DND-41 (cell line): ENCODE results near the gene ARHGEF25.

ENCODE experiments used
- ATAC-seq: fragments of 200-7000 bp; cut with Tn5 transposase; 3 replicates; pipeline ENCODE4 v1.9.1; 2021; ENCODE audit warnings: low read depth; ENCODE audit not compliant: insufficient read depth
- DNase-seq: peaks from one replicate; pipeline ENCODE4 v3.0.0-alpha.2; 2020
- H2AFZ ChIP-seq: 2 replicates; pipeline ENCODE4 v1.6.0; 2012; ENCODE audit warnings: low read depth, low read length
- H3K27ac ChIP-seq: 2 replicates; pipeline ENCODE4 v1.5.1; 2012; ENCODE audit warnings: low read length, inconsistent platforms
- H3K27me3 ChIP-seq: fragments of 200-600 bp; sonication (generic); 2 replicates; pipeline ENCODE4 v1.6.0; 2012; ENCODE audit warnings: low read length, mild to moderate bottlenecking, inconsistent platforms; ENCODE audit not compliant: insufficient read depth, poor library complexity
- H3K36me3 ChIP-seq: 2 replicates; pipeline ENCODE4 v1.5.1; 2012; ENCODE audit warnings: low read length, inconsistent platforms; ENCODE audit not compliant: insufficient read depth
- H3K4me1 ChIP-seq: 2 replicates; pipeline ENCODE4 v1.5.1; 2012; ENCODE audit warnings: mild to moderate bottlenecking, low read length; ENCODE audit not compliant: insufficient read depth
- H3K4me2 ChIP-seq: 2 replicates; pipeline ENCODE4 v1.6.0; 2012; ENCODE audit warnings: mild to moderate bottlenecking, moderate library complexity, low read length, inconsistent platforms; ENCODE audit not compliant: insufficient read depth
- H3K4me3 ChIP-seq, 2 experiments: fragments of 200-600 bp in 1 of 2; shearing (Covaris generic) in 1 of 2; 2 replicates each; pipeline ENCODE4 v1.5.1; 2012 to 2016; ENCODE audit warnings: inconsistent platforms in 2 of 2, low read length in 2 of 2, mild to moderate bottlenecking in 2 of 2, low read depth in 1 of 2, moderate library complexity in 1 of 2
- H3K79me2 ChIP-seq: 2 replicates; pipeline ENCODE4 v1.6.0; 2012; ENCODE audit warnings: low read length, inconsistent platforms; ENCODE audit not compliant: insufficient read depth
- H3K9ac ChIP-seq: 2 replicates; pipeline ENCODE4 v1.6.0; 2012; ENCODE audit warnings: low read depth, mild to moderate bottlenecking, inconsistent platforms, low read length, moderate library complexity
- H3K9me3 ChIP-seq: 2 replicates; pipeline ENCODE4 v1.5.1; 2012; ENCODE audit warnings: low read length, moderate library complexity, mild to moderate bottlenecking, inconsistent platforms; ENCODE audit not compliant: insufficient read depth, severe bottlenecking
- H4K20me1 ChIP-seq: 2 replicates; pipeline ENCODE4 v1.6.0; 2012; ENCODE audit warnings: low read length; ENCODE audit not compliant: insufficient read depth
- EZH2 ChIP-seq: IDR thresholded peaks from 3 replicates; pipeline ENCODE4 v1.6.1; 2012; ENCODE audit warnings: borderline replicate concordance, low read depth, mild to moderate bottlenecking, moderate library complexity, low read length, inconsistent platforms; ENCODE audit not compliant: severe bottlenecking
- TF ChIP-seq, protein P1 (sequence below): IDR thresholded peaks from 2 replicates; pipeline ENCODE4 v1.5.1; 2012; ENCODE audit warnings: borderline replicate concordance, low read length, moderate library complexity, mild to moderate bottlenecking; ENCODE audit not compliant: poor library complexity, severe bottlenecking; ENCODE audit errors: extremely low read depth

ARHGEF25 gene

DNA sequence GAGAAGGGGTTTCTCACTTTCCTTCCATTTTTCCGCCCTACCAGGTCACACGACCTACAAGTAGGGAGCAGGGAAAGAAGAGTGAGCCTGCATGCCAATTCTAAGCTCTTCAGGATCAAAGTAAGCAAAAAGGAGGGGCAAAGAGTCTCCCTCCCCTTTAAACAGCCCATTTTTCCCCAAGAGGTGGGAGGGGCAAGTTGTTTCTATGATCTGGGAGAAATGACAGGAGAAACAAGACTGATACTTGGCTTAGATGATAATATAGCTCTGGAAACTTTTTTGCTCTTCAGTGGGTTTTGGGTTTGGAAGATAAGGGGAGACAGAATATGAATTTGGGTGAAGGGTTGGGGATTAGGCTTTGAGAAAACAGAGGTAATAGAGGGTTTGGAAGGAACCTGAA is 4.8 kb upstream of the ARHGEF25 start:
- Histone ChIP-seq H3K9me3 (no peaks in the 10 kb centered on the region), H4K20me1 (no peaks in the 10 kb centered on the region), H3K79me2 (no peaks in the 10 kb centered on the region; the same call in 1 of the 2 replicates), H3K4me3 (no peak overlapping the region), H3K9ac (no peak overlapping the region), H2AFZ (no peak overlapping the region), H3K4me2 (no peak overlapping the region), H3K4me1 (peaks cover 21% of the 10 kb centered on the region), H3K27me3 (no peaks in the 10 kb centered on the region), H3K27ac (no peak overlapping the region), H3K36me3 (peaks cover 13% of the 10 kb centered on the region; the same call in 1 of the 2 replicates)
- no peak for TF ChIP-seq EZH2
- TF ChIP-seq, protein P1, sequence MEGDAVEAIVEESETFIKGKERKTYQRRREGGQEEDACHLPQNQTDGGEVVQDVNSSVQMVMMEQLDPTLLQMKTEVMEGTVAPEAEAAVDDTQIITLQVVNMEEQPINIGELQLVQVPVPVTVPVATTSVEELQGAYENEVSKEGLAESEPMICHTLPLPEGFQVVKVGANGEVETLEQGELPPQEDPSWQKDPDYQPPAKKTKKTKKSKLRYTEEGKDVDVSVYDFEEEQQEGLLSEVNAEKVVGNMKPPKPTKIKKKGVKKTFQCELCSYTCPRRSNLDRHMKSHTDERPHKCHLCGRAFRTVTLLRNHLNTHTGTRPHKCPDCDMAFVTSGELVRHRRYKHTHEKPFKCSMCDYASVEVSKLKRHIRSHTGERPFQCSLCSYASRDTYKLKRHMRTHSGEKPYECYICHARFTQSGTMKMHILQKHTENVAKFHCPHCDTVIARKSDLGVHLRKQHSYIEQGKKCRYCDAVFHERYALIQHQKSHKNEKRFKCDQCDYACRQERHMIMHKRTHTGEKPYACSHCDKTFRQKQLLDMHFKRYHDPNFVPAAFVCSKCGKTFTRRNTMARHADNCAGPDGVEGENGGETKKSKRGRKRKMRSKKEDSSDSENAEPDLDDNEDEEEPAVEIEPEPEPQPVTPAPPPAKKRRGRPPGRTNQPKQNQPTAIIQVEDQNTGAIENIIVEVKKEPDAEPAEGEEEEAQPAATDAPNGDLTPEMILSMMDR: no peak
- ATAC-seq: no peak
- no peak for DNase-seq

DNA sequence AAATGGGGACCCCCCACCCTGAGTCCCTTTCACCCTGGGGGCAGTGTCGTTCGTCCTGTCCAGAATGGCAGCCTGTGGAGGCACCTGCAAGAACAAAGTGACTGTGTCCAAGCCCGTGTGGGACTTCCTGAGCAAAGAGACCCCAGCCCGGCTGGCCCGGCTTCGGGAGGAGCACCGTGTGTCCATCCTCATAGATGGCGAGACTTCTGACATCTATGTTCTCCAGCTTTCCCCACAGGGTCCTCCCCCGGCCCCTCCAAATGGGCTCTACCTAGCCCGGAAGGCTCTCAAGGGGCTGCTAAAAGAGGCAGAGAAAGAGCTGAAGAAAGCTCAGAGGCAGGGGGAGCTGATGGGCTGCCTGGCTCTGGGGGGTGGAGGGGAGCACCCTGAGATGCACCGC is 4.4 kb upstream of the ARHGEF25 start:
- ATAC-seq: no peak
- H3K9ac ChIP-seq: no peak overlapping the region
- TF ChIP-seq EZH2: no peak
- TF ChIP-seq, protein P1: no peak

DNA sequence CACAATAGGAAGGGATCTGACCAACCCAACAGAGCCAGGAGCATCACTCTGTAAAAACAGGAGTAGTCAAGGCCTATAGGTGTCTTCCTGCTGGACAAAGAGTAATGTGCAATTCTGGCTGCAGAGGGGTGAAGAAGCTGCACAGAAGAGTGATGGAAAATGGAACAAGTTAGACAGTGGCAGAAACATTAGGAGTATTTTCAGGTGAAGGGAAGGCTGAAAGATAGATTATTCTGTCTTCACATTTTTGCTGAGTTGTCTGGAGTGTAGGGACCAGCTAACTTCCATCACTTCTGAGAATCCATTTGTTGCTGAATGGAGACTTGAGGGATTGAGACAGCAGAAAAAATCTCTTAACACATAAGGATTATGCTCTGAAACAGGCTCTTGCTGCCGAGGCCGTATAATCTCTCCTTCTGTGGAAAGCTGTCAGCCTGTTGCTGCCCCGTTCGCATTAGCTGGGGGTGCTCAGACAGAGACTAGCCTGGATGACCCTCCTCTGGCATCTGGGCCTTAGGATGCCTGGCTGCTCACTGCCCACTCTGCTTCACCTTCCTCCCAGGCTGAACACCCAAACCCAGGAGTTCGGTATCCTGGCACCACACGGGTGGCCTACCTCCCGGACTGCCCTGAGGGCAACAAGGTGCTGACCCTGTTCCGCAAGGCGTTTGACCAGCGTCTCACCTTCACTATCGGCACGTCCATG is 3.1 kb upstream of the ARHGEF25 start:
- Histone ChIP-seq H3K79me2 (no peaks in the 10 kb centered on the region; the same call in 1 of the 2 replicates), H3K36me3 (no peaks in the 10 kb centered on the region), H4K20me1 (no peaks in the 10 kb centered on the region), H3K9me3 (no peaks in the 10 kb centered on the region), H3K27me3 (peaks cover 10% of the 10 kb centered on the region), H3K4me3 (no peak overlapping the region), H3K4me2 (no peak overlapping the region), H3K9ac (no peak overlapping the region), H3K27ac (no peak overlapping the region), H3K4me1 (peaks cover 21% of the 10 kb centered on the region), H2AFZ (no peak overlapping the region)
- no peak for ATAC-seq
- TF ChIP-seq, protein P1: no peak
- TF ChIP-seq EZH2: no peak
- no peak for DNase-seq

More for the DNA sequence above, 4.4 kb upstream of the ARHGEF25 start:
- DNase-seq: no peak
- Histone ChIP-seq H2AFZ (no peak overlapping the region), H3K79me2 (no peaks in the 10 kb centered on the region; the same call in 1 of the 2 replicates), H3K4me2 (no peak overlapping the region), H3K36me3 (peaks cover 9% of the 10 kb centered on the region; the same call in 1 of the 2 replicates), H3K4me3 (no peak overlapping the region), H3K4me1 (peaks cover 21% of the 10 kb centered on the region), H3K27ac (no peak overlapping the region), H3K9me3 (no peaks in the 10 kb centered on the region), H3K27me3 (no peaks in the 10 kb centered on the region), H4K20me1 (no peaks in the 10 kb centered on the region)
